Astrocyte (in vitro differentiated cells and primary cell): Measurements from ENCODE around the gene LRG1.

Source experiments
- EZH2 ChIP-seq: IDR thresholded peaks from 2 replicates; pipeline ENCODE4 v1.6.1; 2012; ENCODE audit warnings: mild to moderate bottlenecking, low read length, inconsistent platforms; ENCODE audit not compliant: insufficient read depth
- TF ChIP-seq, protein P1 (sequence below): IDR thresholded peaks from 2 replicates; pipeline ENCODE4 v1.5.1; 2011; ENCODE audit warnings: low read depth, mild to moderate bottlenecking, inconsistent platforms, low read length, moderate library complexity; ENCODE audit not compliant: insufficient read depth

DNA sequence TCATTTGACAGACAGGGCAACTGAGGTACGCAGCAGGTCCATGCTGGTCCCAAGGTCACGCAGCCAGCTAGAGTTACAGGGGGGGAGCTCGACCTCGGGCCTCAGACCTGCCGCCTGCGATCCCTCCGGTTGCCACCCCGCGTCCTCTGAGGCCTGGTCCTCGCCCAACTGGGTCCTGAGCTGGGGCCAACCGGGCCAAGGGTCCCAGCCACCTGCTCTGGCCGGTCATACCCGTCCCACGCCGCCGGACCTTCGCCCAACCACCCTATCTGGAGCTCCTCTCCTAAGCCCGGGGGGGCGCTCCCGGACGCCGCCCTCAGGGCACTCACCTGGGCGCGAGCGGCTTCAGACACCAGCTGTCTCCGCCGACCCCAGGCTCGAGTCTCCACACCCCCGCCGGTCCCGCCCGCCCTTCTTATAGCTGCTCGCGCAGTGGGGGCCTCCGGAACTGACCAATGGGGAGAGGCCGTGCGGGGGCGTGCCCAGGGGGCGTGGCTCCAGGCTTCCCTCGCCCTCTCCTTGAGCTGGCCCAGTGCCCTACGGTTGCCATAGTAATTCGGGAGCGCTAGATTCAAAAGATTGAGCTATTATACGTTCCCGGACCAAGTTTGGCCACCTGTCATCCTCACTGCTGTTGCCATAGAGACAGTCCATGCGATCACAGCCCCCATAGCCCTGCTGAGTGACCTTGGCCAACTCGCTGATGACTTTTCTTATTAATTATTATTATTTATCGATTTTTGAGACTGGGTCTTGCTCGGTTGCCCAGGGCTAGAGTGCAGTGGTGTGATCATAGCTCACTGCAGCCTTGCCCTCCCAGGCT lies 4.8 kb downstream of the LRG1 start, which contains the start of gene PLIN5:
- TF ChIP-seq, protein P1, sequence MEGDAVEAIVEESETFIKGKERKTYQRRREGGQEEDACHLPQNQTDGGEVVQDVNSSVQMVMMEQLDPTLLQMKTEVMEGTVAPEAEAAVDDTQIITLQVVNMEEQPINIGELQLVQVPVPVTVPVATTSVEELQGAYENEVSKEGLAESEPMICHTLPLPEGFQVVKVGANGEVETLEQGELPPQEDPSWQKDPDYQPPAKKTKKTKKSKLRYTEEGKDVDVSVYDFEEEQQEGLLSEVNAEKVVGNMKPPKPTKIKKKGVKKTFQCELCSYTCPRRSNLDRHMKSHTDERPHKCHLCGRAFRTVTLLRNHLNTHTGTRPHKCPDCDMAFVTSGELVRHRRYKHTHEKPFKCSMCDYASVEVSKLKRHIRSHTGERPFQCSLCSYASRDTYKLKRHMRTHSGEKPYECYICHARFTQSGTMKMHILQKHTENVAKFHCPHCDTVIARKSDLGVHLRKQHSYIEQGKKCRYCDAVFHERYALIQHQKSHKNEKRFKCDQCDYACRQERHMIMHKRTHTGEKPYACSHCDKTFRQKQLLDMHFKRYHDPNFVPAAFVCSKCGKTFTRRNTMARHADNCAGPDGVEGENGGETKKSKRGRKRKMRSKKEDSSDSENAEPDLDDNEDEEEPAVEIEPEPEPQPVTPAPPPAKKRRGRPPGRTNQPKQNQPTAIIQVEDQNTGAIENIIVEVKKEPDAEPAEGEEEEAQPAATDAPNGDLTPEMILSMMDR: no peak
- no peak for TF ChIP-seq EZH2
